GM21423 (cell line): ENCODE measurements around the gene GREB1.

Source experiments
- ATAC-seq: cut with Tn5 transposase; IDR thresholded peaks from one replicate; pipeline ENCODE4 v1.9.1; 2021; ENCODE audit warnings: mild to moderate bottlenecking, moderate library complexity; ENCODE audit not compliant: unreplicated experiment

The GREB1 gene

DNA sequence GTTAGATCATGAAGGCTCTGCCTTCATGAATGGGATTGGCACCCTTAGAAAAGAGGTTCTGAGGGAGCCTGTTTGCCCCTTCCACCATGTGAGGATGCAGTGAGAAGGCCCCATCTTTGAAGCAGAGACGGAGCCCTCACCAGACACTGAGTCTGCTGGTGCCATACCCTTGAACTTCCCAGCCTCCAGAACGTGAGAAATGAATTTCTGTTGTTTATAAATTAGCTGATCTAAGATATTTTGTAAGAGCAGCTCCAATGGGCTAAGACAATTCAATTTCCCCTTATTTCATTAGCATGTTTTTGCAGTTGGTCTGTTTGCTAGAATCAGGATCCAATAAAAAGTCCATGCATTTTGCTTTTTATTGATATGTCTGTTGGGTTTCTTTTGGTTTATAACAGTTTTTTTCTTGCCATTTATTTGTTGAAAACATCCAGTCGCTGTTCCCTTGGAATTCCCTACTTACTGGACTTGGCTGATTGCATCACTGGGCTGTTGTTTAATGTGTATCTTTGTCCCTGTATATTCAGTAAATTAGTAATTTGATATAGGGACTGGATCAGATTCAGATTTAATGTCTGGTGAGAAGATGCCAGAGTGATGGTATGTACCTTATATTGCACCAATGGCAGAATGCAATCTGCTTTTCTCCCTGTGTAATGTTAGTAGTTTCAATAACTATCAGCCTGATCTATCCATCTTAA, 24.0 kb upstream of the GREB1 start:
- ATAC-seq, result no peak

DNA sequence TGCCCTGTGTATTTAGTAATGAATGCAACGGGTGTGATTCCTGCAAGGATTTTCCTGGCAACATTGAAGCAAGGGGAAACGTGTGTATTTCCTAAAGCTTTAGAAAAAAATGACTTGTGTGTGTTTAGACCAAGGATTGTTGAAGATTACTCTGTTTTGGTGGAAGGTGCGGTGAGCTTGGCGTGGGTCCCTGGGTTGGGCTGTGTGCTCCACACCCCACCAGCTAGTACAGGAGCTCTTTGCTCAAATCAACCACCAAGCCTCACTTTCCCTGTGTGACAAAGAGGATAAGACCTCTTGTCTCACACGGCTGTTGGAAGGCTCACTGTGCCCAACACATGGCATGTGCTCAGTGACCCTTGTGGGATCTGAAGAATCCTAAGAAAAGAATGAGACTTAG, 21.4 kb upstream of the GREB1 start:
- ATAC-seq, result no peak

GRCh38 chr2:11513319-11513718, 20.5 kb upstream of the GREB1 start:
- ATAC-seq, result no peak

DNA sequence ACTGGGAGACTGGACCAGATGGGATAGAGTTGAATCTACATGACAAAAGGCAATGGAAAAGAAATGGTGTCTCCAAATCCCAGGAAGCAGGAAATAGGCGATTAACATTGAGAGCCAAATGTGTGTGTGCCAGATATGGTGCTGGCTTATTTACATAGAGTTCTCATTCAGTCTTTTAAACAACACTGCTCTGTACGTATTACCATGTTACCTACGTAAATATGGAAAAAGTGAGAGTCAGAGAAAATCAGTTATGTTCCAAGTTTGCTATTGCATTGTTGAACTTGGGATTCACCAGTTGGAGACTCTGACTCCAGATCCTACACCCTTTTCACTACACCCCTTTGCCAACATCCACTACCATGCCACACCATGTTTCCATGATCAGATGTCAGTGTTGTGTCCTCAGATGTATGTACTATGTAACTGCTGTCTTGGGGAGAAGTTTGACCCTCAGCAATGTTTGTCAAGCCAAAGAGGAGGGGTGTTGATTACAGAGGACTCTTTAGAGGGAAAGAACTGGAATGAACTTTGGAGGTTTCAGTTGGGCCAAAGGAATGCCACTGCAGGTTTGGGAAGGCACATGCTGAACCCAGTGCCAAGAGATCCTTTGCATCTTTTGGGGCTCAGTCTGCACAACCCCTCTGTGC, 19.6 kb upstream of the GREB1 start:
- no peak for ATAC-seq

DNA sequence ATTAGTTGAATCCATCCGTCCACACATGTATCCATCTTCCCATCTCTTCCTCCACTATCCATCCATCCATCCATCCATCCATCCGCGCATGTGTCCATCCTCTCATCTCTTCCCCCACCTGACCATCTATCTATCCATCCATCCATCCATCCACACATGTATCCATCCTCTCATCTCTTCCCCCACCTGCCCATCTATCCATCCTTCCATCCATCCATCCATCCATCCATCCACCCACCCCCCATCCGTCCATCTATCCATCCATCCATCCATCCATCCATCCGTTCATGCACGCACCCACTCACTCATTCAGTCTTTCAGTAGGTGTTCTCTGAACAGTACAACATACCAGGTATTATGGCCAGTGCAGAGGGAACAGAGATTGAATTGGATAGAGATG, 18.9 kb upstream of the GREB1 start:
- no peak for ATAC-seq

DNA sequence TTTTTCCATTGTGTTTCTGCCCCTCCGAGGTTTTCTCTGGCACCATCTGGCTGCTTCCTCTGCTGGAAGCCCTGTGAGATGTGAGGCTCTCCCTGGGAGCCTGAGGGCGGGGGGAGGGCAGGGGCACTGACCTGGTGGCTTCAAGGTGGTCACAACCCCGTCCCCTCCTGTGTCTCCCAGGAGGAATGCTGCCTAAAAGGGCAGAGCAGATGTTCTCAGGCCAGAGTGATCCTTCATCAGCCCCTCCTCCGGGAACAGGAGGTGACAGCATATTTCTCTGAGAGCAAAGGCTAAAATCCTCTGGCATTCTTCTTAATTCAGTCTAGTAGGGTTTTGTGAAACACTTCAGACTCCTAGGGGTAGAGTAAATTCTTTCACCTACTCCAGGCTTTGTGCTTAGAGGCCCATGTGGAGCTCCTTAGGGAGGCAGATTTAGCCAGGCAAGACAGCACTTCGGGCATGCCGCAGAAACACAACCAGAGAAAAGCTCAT, 18.3 kb upstream of the GREB1 start:
- no peak for ATAC-seq

- ATAC-seq, result no peak
Observed at GRCh38 chr2:11516984-11517648, 16.7 kb upstream of the GREB1 start.

DNA sequence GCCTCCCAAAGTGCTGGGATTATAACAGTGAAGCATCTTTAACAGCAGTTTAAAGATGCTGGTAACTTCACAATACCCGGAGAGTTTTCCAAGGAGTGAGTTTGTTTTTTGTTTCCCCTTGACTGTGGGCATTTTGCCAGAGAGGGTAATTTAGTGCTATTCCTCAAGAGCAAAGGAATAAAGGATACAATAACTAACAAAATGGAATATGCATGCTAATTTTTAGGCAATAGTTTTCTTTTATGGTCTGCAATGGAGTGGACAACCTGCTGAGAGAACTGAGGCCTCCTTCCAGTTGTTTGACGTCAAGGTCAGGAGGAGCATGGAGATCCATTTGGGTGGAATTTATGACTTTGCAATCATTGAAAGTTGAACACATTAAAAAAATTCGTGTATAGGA, 15.9 kb upstream of the GREB1 start:
- ATAC-seq, result no peak

DNA sequence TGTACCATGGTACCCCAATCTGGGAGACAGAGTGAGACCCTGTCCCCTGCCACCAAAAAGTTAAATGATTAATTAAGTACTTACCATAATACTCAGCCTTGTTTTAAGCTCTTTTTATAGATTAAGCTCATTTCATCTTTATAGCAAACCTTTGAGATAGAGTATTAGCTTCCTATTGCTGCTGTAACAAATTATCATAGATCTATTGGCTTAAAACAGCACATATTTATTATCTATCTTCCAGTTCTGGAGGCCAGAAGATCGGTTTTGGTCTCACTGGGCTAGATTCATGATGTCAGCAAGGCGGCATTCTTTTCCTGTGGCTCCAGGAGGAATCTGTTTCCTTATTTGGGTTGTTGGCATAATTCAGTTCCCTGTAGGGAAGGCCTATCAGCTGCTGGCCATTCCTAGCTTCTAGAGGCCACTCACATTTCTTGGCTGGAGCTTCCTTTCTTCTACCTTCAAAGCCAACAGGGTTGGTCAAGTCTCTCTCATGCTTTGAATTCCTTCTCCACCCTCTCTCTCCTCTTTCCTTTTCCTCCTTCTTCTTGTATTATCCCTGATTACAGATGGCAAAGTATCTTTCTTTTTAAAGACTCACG, 13.7 kb upstream of the GREB1 start:
- no peak for ATAC-seq

DNA sequence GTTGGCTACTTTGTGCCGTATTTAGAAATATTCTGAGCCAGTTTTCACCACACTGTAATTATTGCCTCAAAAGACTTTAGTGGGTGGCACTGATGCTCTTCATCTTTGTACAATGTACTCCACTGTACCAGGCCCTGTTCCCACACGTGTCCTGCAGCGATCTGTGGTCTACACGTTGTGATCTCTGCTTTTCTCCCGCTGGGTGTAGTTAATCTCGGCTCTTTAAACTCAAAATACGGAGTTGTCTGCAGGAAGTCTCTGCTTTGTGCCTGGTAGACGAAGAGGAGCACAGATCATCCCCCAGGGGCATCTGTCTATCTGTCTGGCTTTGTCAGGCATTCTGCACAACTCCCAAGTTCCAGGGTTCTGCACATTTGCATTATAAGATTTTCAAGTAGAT, 12.1 kb upstream of the GREB1 start:
- ATAC-seq, result no peak

DNA sequence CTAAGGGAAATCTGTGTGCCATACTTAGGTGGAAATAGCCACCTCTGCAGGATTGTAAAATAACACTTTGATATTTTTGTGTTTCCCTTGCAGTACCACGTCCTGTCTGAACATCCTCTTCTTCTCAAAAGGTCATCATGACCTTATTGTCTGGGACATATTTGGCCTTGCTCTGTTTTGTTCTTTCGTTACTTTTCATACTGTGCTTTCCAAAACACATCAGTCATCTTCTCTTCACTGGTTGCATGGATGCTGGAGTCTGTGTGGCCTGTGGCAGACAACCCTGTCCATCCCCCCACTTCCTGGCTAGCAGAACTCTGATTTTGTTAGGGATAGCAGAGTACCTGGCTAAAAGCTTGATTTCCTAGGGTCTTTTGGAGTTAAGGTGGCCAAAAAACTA, 9.4 kb upstream of the GREB1 start:
- ATAC-seq, result no peak

DNA sequence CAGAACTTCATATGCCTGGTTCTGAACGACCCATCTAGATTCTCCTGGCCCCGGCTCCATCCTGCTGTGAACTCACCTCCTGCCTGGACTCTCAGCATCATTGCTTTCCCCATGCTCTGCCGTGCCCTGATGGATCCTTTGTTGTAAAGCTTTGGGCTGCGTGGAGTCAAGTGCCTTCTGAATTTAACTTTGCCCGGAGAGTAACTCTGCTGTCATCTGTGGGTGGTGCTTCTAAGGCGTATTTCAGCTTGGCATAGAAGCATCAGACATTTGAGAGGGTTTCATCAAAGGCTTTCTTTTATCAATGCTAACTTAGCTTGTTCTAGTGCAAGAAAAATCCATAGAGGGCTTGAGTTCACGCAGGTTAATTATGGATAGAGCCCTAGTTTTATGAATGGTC, 8.1 kb upstream of the GREB1 start:
- no peak for ATAC-seq

GRCh38 chr2:11527001-11527400, 6.8 kb upstream of the GREB1 start:
- no peak for ATAC-seq

GRCh38 chr2:11528228-11528627, 5.6 kb upstream of the GREB1 start:
- no peak for ATAC-seq

DNA sequence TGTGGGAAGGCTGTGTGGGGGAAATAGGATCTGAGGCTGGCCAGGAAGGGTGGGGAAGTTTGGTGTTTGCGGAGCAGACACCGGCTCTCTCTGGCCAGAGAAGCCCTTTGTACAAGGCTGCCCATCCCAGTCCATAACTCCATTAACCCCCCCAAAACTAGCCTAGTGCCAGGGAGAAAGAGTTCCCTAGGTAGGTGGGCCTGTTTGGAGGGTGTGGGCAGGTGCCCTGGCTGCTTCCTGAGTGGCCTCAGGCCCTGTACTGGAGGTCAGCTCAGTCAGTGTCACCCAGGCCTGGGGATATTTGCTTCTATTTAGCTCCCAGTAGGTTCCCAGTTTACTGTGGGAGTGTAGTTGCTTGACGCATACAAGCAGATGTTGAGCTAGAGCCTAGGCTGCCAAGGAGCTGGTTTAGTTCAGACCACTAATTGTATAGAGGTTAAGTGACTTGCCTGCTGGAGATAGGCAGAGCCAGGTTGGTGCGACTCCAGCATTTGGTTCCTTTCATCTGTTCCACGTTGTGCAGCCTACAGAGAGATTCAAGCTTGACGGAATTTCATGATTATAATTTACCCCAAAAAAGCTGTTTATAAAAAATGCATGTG, 2.9 kb upstream of the GREB1 start:
- ATAC-seq, result no peak

DNA sequence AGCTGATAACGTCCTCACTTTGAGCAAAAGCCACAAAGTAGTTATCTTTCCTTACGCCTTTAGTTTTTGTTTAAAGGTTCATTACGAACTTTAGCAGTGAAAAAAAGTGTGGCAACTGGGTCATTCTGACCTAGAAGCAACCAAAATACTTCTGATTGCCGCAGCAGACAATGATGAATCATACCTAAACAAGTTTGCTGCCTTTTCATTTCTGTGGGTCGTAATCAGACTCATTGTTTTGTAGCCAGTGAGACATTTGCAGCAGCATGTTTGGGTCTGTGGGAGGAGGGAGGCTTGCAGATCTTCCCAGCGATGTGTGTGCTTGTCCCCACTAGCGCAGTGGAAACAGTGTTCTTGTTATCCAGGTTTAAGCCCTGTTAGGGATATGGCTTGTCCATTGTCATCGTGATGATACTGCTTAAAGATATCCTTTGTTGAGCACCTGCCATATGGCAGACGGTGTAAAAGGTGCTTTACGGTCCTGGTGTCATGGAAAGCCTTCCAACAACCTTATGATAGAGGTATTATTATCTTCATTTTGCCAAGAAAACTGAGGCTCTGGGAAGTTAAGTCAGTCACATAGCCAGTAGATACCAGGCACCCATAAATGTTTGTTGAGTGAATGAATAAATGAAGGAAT, 1.3 kb upstream of the GREB1 start:
- no peak for ATAC-seq

DNA sequence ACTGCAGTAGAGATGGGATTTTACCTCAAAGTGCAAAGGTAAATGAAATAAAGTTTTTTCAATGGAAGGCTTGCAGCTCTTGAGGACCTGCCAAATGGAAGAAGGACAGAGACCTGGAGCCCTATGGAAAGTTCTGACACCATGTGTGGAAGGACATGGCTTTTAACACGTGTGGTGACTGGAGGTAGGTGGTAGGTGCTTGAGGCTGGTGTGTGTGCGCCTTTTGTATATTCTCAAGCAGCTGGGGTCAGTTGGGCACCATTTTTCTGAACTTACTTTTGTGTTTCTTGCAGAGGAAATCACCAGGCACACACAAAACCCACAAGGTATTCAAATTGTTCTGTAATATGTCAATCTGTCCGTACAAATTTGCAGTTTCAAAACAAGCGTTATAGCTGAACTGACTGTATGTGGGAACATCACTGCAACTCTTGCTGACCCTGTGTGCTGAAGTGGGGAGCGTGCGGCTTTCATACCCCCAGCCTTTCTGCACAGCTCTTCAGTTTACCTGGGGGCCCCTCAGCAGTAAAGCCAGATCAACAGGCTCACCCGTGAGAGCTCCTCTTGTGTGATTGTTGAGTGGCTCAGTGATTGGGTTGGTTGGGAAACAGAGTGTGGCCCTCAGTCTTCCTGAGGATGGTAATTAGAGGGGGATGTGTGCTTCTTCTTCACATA, 363 bp downstream of the GREB1 start:
- no peak for ATAC-seq

DNA sequence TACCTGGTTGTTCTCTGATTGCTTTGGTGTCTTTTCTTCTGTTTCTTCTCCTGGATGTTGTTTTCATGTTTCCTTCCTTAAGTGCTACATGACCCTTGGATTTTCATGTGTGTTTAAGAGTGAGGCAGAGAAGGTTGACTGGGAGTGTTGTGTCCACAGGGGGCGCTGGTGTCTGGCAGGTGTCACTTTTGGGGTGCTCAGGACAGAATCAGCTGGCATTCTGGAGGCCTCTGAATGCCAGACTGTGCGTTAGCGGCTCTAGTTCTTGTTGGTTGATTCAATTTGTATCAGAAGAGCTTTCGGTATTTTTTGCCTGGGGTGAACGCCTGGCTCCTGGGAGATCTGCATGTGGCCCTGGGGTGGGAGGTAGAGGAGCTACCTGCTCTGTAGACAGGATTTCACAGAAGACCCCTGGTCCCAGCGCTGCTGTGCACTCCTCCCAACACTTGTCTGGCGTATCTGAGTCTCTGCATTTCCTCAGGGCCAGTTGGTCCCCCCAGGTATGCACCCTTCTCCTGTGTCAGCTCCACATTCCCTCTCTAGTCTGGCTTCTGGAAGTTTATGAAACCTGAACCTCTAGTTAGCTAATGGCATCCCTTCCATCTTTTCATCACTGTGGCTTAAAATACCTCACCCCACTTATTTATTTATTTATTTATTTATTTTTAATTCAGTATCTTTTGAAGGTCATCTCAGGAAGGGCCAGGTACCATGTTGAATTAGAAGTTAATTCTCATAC, 1.1 kb downstream of the GREB1 start:
- ATAC-seq, result no peak

DNA sequence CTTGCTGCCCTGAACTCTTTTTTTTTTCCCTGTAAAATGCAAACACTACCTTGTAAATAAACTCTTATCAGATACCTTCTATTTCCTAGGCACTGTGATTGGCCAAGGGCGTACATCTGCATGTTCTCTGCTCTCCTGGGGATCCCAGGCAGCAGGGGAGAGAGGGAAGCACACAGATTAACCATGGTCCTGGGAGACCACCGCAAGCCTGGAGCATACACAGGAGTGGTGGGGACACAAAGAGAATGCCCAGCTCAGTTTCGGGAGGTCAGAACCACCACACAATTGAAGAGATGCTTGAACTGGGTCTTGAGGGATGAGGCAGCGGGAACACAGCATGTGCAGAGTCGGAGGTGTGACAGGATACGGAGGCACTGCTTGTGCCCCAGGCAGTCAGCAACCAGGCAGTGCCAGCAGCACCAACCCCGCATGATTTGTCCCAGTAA, 2.1 kb downstream of the GREB1 start:
- no peak for ATAC-seq

DNA sequence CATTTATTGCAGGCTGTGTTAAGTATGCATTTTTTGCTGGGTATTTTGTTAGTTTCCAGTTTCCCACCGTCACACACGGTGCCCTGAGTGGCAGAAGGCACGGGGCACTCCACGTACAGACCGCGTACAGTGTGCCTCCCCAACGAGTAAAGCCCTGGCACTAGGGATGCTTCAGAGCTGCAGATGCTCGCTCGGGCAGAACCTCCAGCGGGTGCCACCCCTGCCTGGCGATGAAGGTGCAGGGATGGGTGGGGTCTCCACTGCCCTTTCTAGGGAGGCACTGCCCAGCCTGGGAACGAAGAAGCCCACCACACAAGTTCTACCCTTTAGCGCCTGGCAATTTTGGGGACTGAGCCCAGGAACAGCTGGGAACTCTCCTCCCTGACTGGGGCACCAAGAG, 4.1 kb downstream of the GREB1 start:
- ATAC-seq, result no peak
